Superior temporal gyrus (tissue), 1 donor: ENCODE measurements around the gene TCF12.
A peak's percentile ranks its signal among the peaks of the same experiment; 100 is the strongest.
"Not testable (repeated sequence)": the region's sequence is repeated elsewhere in the genome, so short reads cannot be mapped to it uniquely, and the experiment has no call there.

Experiments
- DNase-seq: peaks from one replicate; pipeline ENCODE4 v3.0.0-alpha.2; 2016; ENCODE audit errors: extremely low spot score

TCF12 gene

GRCh38 chr15:57135800-57136199 lies 217.4 kb downstream of the TCF12 start:
- DNase-seq, result no peak

- DNase-seq, result peak; percentile 75
These were observed 219.9 kb downstream of the TCF12 start for GRCh38 chr15:57138349-57138788.

- DNase-seq, result peak; percentile 31
These were observed 225.2 kb downstream of the TCF12 start for GRCh38 chr15:57143511-57144078.

GRCh38 chr15:57144448-57144847 lies 226.0 kb downstream of the TCF12 start:
- DNase-seq, result no peak

- peak; percentile 92 for DNase-seq
These were observed 228.2 kb downstream of the TCF12 start for GRCh38 chr15:57146506-57147201.

- DNase-seq, result no peak
These were observed 229.2 kb downstream of the TCF12 start for GRCh38 chr15:57147621-57148020.

- no peak for DNase-seq
These were observed 229.8 kb downstream of the TCF12 start for GRCh38 chr15:57148262-57148661.

GRCh38 chr15:57149196-57149595 lies 230.8 kb downstream of the TCF12 start:
- DNase-seq, result no peak

GRCh38 chr15:57150066-57150865 lies 231.8 kb downstream of the TCF12 start:
- no peak for DNase-seq

- DNase-seq, result not testable (repeated sequence)
These were observed 232.4 kb downstream of the TCF12 start for GRCh38 chr15:57150866-57151203.

- no peak for DNase-seq
These were observed 233.7 kb downstream of the TCF12 start for GRCh38 chr15:57152133-57152532.

GRCh38 chr15:57152666-57153539 lies 234.5 kb downstream of the TCF12 start:
- DNase-seq, result no peak

GRCh38 chr15:57156210-57156884 lies 237.9 kb downstream of the TCF12 start:
- DNase-seq, result peak; percentile 82

- DNase-seq, result peak; percentile 90
These were observed 240.1 kb downstream of the TCF12 start for GRCh38 chr15:57158589-57158988.

- peak; percentile 51 for DNase-seq
These were observed 240.7 kb downstream of the TCF12 start for GRCh38 chr15:57158997-57159668.

GRCh38 chr15:57159767-57160166 lies 241.3 kb downstream of the TCF12 start:
- DNase-seq, result no peak

GRCh38 chr15:57160823-57161560 lies 242.5 kb downstream of the TCF12 start:
- no peak for DNase-seq

GRCh38 chr15:57164251-57164650 lies 245.8 kb downstream of the TCF12 start:
- not testable (repeated sequence) for DNase-seq

GRCh38 chr15:57165992-57166391 lies 247.5 kb downstream of the TCF12 start:
- no peak for DNase-seq

- no peak for DNase-seq
These were observed 249.5 kb downstream of the TCF12 start for GRCh38 chr15:57167821-57168395.
